ENCODE measurements around the gene CDK5R2. TPM values are rescaled to one million over a fixed set of nuclear protein-coding genes. Genes with fewer than 3 reads are reported as not detected.

Gene CDK5R2
- total RNA-seq, 2 experiments from 2014 or later = not detected

GRCh38 chr2:219000569-219000960 is 41.1 kb downstream of the CDK5R2 start:
- Mint-ChIP-seq H3K9me3 (ENCODE audit: insufficient read depth) (no peaks in the 10 kb centered on the region), H3K27me3 (ENCODE audit: low read depth) (peaks cover 75% of the 10 kb centered on the region), H3K27ac (no peak overlapping the region), H3K36me3 (ENCODE audit: low read depth) (no peaks in the 10 kb centered on the region), H3K4me1 (ENCODE audit: low read depth) (peaks cover 9% of the 10 kb centered on the region), H3K4me3 (no peak overlapping the region)
- DNase-seq (no peak), ATAC-seq (no peak)
- ChIA-PET CTCF (interaction anchor here (1.4 kb wide), 1 partner anchor 21 kb away, joined by 4 read pairs; no protein-coding TSS in a partner anchor), POLR2A (no interaction called here)

- Mint-ChIP-seq H3K4me3 (no peak overlapping the region), H3K4me1 (ENCODE audit: low read depth) (peaks cover 3% of the 10 kb centered on the region), H3K27ac (no peak overlapping the region), H3K36me3 (ENCODE audit: low read depth) (no peaks in the 10 kb centered on the region), H3K27me3 (ENCODE audit: low read depth) (peaks cover 69% of the 10 kb centered on the region), H3K9me3 (ENCODE audit: insufficient read depth) (no peaks in the 10 kb centered on the region)
- CTCF ChIA-PET = interaction anchor here (0.7 to 1.5 kb wide), 3 partner anchors 10 to 21 kb away, joined by 3 to 4 read pairs (median 4); no protein-coding TSS in a partner anchor
- no peak for ATAC-seq
- no peak for DNase-seq
- POLR2A ChIA-PET = no interaction called here
These were observed 41.7 kb downstream of the CDK5R2 start for GRCh38 chr2:219001100-219001576.

DNA sequence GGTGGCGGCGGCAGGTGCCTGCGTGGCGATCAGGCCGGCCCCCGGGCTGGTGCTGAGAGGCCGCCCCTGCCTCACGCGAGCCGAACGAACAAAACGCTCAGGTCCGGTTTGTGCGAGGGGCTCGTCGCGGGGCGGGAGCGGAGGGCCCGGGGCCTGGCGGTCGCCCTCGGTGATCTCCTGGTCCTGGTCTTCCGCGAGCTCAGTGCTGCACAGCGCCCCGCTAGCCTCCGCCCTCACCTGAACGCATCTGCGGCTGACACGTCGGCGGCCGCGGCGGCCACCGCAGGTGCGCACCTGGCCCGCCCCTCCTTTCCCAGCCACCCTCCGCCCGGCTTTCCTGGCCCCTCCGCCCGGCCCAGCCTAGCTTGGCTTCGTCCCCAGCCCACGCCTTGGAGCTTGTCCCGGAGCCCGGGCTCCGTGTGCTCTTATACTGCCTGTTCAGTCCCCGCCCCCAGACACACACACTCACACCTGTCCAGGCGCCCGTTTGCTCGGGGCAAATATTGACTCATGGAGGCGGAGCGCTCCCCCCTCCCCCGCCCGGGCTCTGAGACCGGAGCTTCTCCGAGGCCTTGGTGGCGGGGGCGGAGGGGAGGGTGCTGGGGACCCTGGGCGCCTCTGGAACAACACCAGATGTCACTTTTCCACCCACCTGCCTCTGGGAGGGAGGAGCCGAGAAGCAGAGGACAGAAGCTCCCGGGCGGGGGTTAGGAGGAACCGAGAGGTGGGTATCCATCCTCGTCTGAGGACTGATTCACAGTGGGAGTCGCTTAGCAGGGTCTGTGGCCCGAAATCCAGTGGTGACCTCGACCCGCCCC is 42.3 kb downstream of the CDK5R2 start:
- ChIA-PET CTCF (interaction anchor here (0.7 to 1.5 kb wide), 4 partner anchors 9 to 22 kb away, joined by 3 to 4 read pairs (median 4); partner anchors contain the start of gene CRYBA2), POLR2A (interaction anchor here (0.9 kb wide), 1 partner anchor 144 kb away, joined by 3 read pairs; no protein-coding TSS in a partner anchor)
- no peak overlapping the region for H3K4me3 Mint-ChIP-seq
- H3K9me3 Mint-ChIP-seq (ENCODE audit: insufficient read depth) = no peaks in the 10 kb centered on the region
- H3K4me1 Mint-ChIP-seq (ENCODE audit: low read depth) = peaks cover 3% of the 10 kb centered on the region
- ATAC-seq (no peak), DNase-seq (no peak)
- no peaks in the 10 kb centered on the region for H3K36me3 Mint-ChIP-seq (ENCODE audit: low read depth)
- H3K27ac Mint-ChIP-seq = no peak overlapping the region
- peaks cover 65% of the 10 kb centered on the region for H3K27me3 Mint-ChIP-seq (ENCODE audit: low read depth)

DNA sequence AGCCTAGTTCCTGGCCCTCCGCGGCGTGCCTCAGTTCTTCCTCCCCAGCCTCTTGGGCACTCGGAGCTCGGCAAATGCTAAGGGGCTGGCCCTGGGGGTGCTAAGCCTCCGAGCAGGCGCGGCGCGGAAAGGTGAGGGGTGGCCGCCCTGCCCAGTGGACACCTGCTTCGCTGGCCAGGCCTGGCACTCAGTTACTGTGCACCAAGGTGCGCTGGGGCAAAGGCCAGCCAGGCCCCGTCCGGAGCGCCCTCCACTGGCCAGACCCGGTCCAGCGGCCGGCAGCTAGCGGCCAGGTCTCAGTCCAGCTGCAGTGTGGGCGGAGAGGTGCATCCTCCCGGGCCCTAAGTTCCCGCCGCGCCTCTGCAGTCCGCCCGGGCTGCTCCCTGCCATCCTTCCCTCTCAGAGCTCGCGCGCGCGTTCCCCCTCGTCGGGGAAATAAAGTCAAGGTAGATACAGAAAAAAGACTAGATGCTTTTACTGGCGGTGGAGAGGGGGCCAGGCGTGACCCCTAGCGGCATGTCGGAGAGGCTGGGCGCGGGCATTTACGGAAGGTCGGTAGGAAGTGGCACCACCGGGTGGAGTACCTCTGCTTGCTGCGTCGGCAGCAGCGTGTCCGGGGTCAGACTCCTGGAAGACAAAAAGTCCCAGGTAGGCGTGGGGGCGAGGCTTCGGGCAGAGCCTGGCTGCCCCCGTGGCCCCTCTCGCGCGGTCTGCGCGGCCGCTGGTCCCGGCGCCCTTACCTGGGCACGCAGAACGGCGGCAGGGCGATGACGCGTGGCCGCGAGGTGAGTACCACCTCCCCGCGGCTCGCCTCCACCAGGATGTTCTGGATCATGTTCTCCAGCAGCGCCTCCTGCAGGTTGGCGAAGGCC is 43.2 kb downstream of the CDK5R2 start:
- DNase-seq = peak; percentile 51

DNA sequence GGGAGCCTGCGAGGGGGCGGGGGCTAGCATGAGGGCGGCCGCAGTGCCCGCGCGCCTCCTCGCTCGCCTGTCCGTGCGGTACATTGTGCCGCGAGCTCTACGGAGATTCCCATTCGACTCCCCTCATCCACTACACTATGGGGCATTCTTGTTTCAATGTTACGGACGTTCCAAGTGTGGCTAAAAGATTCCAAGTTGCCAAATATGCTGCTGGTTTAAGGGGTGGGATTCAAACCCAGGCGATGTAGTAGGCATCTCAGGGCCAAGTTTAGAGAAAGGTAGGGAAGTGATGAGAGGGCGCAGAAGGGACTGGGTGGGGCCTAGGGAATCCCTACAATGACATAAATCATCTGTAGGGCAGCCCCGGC is 43.8 kb downstream of the CDK5R2 start:
- peaks cover 60% of the 10 kb centered on the region for H3K27me3 Mint-ChIP-seq (ENCODE audit: low read depth)
- H3K36me3 Mint-ChIP-seq (ENCODE audit: low read depth) = no peaks in the 10 kb centered on the region
- ATAC-seq (peak; percentile 67), DNase-seq (no peak)
- H3K9me3 Mint-ChIP-seq (ENCODE audit: insufficient read depth) = no peaks in the 10 kb centered on the region
- peaks cover 3% of the 10 kb centered on the region for H3K4me1 Mint-ChIP-seq (ENCODE audit: low read depth)
- CTCF ChIA-PET = interaction anchor here (1.2 kb wide), 1 partner anchor 105 kb away, joined by 4 read pairs; no protein-coding TSS in a partner anchor
- H3K4me3 Mint-ChIP-seq = no peak overlapping the region
- POLR2A ChIA-PET = no interaction called here
- no peak overlapping the region for H3K27ac Mint-ChIP-seq

More for the DNA sequence above, 43.2 kb downstream of the CDK5R2 start:
- ATAC-seq = peak; percentile 13
- CTCF ChIA-PET = interaction anchor here (0.7 to 1.5 kb wide), 3 partner anchors 8 to 105 kb away, joined by 4 read pairs; partner anchors contain the start of gene CRYBA2
- Mint-ChIP-seq H3K27ac (no peak overlapping the region), H3K27me3 (ENCODE audit: low read depth) (peaks cover 64% of the 10 kb centered on the region), H3K9me3 (ENCODE audit: insufficient read depth) (no peaks in the 10 kb centered on the region), H3K4me3 (no peak overlapping the region), H3K36me3 (ENCODE audit: low read depth) (no peaks in the 10 kb centered on the region), H3K4me1 (ENCODE audit: low read depth) (peaks cover 3% of the 10 kb centered on the region)
- POLR2A ChIA-PET = interaction anchor here (0.9 kb wide), 1 partner anchor 145 kb away, joined by 3 read pairs; no protein-coding TSS in a partner anchor

GRCh38 chr2:219003979-219004378 is 44.5 kb downstream of the CDK5R2 start:
- no peaks in the 10 kb centered on the region for H3K9me3 Mint-ChIP-seq (ENCODE audit: insufficient read depth)
- POLR2A ChIA-PET = no interaction called here
- H3K27me3 Mint-ChIP-seq (ENCODE audit: low read depth) = peaks cover 59% of the 10 kb centered on the region
- ATAC-seq = no peak
- H3K27ac Mint-ChIP-seq = no peak overlapping the region
- DNase-seq = no peak
- no peaks in the 10 kb centered on the region for H3K36me3 Mint-ChIP-seq (ENCODE audit: low read depth)
- peaks cover 3% of the 10 kb centered on the region for H3K4me1 Mint-ChIP-seq (ENCODE audit: low read depth)
- H3K4me3 Mint-ChIP-seq = no peak overlapping the region
- CTCF ChIA-PET = interaction anchor here (1.9 kb wide), 1 partner anchor 128 kb away, joined by 6 read pairs; no protein-coding TSS in a partner anchor

- POLR2A ChIA-PET = interaction anchor here (0.9 kb wide), 1 partner anchor 21 kb away, joined by 3 read pairs; no protein-coding TSS in a partner anchor
- Mint-ChIP-seq H3K4me3 (no peak overlapping the region), H3K4me1 (ENCODE audit: low read depth) (no peaks in the 10 kb centered on the region), H3K27ac (no peak overlapping the region), H3K36me3 (ENCODE audit: low read depth) (no peaks in the 10 kb centered on the region), H3K27me3 (ENCODE audit: low read depth) (peaks cover 21% of the 10 kb centered on the region), H3K9me3 (ENCODE audit: insufficient read depth) (no peaks in the 10 kb centered on the region)
- no peak for ATAC-seq
- no peak for DNase-seq
- CTCF ChIA-PET = interaction anchor here (1.1 to 1.3 kb wide), 3 partner anchors 20 to 133 kb away, joined by 3 to 7 read pairs (median 5); no protein-coding TSS in a partner anchor
These were observed 49.8 kb downstream of the CDK5R2 start for GRCh38 chr2:219009294-219009693.

- no peak overlapping the region for H3K4me3 Mint-ChIP-seq
- H3K27me3 Mint-ChIP-seq (ENCODE audit: low read depth) = peaks cover 14% of the 10 kb centered on the region
- DNase-seq (peak; percentile 42), ATAC-seq (peak; percentile 70)
- no peaks in the 10 kb centered on the region for H3K36me3 Mint-ChIP-seq (ENCODE audit: low read depth)
- H3K9me3 Mint-ChIP-seq (ENCODE audit: insufficient read depth) = no peaks in the 10 kb centered on the region
- no peak overlapping the region for H3K27ac Mint-ChIP-seq
- no peaks in the 10 kb centered on the region for H3K4me1 Mint-ChIP-seq (ENCODE audit: low read depth)
- ChIA-PET CTCF (interaction anchor here (0.7 to 2.0 kb wide), 9 partner anchors 8 to 141 kb away, joined by 3 to 10 read pairs (median 3); no protein-coding TSS in a partner anchor), POLR2A (no interaction called here)
These were observed 50.8 kb downstream of the CDK5R2 start for GRCh38 chr2:219010162-219010756.

DNA sequence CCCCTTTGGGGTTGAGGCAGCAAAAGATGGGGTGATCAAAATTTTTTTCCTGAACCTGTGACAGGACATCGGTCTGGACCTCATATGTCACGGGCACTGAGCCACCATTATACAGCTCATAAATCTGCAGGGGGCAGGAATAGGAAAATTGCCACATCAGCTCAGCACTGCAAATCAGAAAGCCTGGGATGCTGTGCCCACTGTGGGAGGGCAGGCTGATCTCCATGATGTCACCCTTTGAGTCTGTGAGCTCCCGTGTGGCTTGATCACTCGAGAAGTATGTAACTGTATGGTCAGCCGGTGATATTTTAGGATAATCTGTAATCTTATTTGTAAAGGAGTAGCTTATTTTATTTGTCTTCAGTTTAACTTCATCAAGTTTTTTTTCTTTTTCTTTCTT is 51.4 kb downstream of the CDK5R2 start:
- no peak overlapping the region for H3K27ac Mint-ChIP-seq
- ChIA-PET POLR2A (no interaction called here), CTCF (interaction anchor here (0.7 to 2.0 kb wide), 7 partner anchors 9 to 141 kb away, joined by 3 to 10 read pairs (median 3); no protein-coding TSS in a partner anchor)
- H3K4me1 Mint-ChIP-seq (ENCODE audit: low read depth) = no peaks in the 10 kb centered on the region
- DNase-seq = no peak
- H3K36me3 Mint-ChIP-seq (ENCODE audit: low read depth) = no peaks in the 10 kb centered on the region
- peaks cover 13% of the 10 kb centered on the region for H3K27me3 Mint-ChIP-seq (ENCODE audit: low read depth)
- no peak overlapping the region for H3K4me3 Mint-ChIP-seq
- ATAC-seq = no peak
- H3K9me3 Mint-ChIP-seq (ENCODE audit: insufficient read depth) = no peaks in the 10 kb centered on the region

Measured in activated CD8-positive, alpha-beta T cell treated with anti-CD3 and anti-CD28 coated beads, Interleukin-2, amount 10 ng/mL, durations not matched to agents 7 days and 5 days (primary cell).